ENCODE data around the gene FAM89B.

DNA sequence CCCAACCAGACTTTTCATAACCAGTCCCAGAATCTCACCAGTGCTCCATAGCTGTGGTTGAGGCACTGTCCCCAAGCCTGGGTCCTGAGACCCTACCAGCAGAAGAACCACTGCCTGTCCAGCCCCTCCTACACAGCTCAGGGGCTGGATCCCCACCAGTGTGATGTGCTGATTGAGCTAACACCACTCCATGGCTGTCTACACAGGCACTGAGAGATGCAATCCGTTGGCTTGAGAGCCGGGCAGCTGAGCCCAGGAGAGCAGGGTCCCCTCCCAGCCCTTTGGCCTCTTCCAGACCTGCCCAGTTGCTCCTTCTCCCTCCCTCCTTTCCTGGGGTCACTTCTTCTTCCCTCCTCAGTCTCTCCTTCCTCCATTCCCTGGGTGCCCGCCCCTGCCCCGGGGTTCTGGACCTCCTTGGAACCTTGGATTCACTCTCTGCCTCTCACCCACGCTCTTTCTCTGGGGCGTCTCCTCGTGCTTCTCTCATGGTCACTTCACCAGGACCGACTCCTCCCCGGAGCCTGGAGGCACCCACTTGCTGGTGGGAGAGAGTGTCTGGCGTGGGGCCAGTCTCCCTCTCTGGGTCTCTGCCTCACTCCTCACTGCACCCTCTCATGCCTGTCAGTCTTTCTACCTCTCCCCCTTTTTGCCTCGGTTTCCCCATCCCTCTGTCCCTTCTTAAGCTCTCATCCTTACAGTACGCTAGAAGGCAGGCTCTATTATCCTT lies 48.2 kb upstream of the FAM89B start:
- TF ChIP-seq POLR2A (IDR thresholded peaks at IDR 0.05) (no peak), CTCF (IDR thresholded peaks at IDR 0.05) (no peak)
